ENCODE data around the gene CNNM4.
"Not testable (repeated sequence)": the region's sequence is repeated elsewhere in the genome, so short reads cannot be mapped to it uniquely, and the experiment has no call there.

The CNNM4 gene

DNA sequence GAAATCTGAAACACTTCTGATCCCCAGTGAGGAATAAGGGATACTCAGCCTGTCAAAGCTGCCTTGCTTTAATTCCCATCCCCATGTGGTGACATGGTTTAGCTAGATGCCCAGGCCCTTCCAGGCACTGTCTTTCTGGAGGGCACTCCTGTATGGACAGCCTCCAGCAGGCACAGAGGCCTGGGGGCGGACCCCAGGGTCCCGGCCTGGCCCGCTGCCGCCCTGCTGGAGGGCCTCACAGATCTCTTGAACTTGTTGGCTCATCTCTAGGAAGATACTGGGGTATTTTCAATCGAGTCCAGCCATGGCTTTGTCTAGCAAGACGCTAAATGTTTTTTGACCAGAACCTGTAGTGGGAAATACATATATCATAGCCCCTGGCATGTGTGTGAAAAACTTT, 34.4 kb downstream of the CNNM4 start:
- no peak for DNase-seq

DNA sequence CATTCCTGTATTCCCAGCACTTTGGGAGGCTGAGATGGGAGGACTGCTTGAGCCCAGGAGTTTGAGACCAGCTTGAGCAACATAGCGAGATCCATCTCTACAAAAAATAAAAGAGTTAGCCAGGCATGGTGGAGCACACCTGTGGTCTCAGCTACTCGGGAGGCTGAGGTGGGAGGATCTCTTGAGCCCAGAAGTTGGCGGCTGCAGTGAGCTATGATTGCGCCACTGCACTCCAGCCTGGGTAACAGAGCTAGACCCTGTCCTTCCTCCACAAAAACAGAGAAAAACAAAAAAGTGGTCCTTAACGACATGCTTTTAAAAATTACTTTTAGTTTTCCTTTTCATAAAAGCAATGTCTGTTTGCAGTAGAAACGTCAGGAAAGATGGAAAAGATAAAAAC, 35.8 kb downstream of the CNNM4 start:
- not testable (repeated sequence) for DNase-seq

DNA sequence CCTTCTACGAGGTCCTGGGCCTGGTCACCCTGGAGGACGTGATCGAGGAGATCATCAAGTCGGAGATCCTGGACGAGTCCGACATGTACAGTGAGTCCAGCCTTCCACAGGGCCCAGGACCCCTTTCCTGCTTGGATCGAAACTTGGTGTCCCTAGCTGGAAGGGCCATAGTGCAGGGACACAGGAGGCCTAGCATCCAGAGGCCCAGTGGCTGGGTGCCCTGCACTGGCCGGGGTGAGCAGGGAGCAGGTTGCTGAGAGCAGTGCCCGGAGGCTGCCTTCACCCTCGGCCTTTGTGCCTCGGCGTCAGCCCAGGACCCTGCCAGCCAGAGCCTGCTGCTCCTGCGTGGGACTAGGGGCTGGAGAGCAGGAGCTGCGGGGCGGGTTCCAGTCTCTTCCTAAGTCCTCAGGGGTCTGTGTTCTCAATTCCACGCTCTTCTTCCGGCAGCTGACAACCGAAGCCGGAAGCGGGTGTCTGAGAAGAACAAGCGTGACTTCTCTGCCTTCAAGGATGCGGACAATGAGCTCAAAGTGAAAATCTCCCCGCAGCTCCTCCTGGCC, 36.4 kb downstream of the CNNM4 start:
- DNase-seq = no peak

DNA sequence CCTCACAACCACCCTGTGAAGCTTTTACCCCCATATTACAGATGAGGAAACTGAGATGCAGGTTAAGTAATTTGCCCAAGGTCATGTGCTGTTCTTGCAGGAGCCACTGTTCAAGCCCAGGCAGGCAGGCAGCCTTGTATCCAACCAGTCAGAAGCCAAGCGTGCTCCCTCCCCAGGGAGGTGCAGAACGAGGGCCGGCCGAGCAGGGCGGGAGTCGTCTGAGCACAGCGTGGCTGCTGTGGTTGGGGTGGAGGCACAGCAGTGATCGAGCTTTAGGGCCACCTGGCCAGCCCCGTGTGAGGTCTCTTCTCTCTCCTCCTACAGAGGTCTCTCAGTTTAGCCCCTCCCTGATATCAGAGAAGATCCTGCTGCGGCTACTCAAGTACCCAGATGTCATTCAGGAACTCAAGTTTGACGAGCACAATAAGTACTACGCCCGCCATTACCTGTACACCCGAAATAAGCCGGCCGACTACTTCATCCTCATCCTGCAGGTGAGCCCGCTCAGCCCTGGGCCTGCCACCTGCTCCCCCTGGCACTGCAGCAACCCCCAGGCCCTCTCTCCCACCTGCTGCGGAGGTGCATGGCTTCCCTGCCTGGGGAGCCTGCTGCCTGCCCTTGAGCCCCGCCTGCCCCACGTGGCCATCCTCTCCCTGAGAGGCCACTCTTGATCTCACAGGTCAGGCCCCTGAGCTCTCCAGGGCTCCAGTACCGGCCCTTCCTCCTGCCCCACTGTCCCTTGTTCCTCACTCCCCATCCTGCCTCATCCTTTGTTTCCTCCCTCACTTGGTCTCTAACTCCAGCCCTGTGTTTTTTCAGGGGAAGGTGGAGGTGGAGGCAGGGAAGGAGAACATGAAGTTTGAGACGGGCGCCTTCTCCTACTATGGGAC, 38.3 kb downstream of the CNNM4 start:
- no peak for DNase-seq

DNA sequence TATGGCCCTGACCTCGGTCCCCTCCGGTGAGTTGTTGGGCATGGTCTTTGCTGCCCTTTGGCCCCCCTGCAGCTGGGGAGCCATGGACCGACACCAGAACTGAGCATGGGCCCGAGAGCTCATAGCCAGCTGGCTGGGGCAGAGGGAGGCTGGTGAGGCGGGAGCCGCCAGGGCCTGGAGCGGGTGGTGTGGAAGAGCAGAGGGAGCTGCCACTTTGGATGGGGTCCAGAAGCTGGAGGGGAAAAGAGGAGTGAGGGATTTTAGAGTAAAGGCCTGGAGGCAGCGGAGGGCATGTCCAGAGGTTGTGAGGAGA, 38.9 kb downstream of the CNNM4 start:
- DNase-seq = no peak

DNA sequence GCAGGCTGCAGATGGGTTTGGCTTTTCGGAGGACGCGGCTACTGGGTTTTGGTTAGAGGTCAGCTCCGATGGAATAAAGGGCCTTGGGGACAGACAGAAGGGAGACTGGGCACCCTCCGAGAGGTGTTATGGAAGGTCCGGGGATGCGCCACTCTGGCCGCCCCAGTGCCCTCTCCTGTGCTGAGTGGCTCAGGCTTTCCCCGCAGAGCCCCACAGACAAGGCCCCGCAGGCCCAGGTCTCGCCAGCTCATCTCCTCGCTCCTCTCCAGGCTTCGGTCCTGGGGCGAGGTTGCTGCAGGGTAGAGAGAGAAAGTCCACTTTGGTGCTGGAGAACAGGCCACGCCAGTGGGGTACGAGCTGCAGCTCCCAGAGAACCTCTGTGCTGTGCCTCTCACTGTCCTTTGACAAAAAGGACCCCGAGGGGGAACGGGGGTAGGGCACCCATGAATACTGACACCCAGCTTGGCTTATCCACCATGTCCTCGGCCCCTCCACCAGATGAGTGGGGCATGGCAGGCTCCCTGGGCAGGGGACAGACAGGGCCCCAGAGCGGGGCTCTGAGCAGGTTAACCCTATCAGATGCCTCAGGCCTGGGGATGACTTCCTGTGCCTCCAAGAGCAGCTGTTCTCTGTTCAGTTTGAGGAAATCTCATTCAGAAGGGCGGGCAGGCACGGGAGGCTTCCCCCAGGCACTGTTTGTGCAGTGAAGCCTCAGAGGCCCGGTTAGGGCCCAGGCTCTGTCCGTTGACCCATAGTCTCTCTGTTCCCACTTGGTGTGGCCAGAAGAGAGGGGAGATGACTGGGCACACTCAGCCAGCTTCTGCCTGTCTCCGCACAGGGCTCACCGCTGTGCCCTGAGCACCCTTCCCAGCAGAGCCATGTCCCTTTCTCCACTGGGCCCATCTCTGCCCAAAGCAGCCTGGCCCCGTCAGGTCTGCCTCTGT, 39.6 kb downstream of the CNNM4 start:
- no peak for DNase-seq

DNA sequence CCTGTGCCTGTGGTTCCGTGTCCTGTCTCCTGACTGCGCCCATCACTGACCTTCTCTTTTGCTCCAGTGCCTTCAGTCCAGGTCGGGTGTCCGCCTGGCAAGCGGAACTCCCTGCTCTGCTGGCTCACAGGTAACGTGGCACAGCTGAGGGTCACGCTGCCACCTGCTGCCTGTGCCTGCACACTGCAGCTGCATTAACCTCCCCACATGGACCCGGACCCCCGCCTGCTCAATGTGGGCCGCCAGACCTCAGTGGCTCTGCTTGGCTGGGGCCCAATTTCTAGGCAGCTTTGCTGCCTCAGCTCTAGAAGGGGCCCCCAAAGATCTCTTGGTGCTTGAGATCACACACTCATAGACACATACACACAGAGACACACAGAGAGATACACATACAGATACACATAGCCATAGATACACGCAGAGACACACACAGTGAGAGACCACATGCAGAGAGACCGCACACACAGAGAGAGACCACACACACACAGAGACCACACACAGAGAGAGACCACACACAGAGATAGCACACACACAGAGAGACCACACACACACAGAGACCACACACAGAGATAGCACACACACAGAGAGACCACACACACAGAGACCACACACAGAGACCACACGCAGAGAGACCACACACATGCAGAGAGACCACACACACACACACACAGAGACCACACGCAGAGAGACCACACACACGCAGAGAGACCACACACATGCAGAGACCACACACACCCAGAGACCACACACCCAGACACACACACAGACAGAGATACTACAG, 40.5 kb downstream of the CNNM4 start:
- peak; percentile 12 for DNase-seq

DNA sequence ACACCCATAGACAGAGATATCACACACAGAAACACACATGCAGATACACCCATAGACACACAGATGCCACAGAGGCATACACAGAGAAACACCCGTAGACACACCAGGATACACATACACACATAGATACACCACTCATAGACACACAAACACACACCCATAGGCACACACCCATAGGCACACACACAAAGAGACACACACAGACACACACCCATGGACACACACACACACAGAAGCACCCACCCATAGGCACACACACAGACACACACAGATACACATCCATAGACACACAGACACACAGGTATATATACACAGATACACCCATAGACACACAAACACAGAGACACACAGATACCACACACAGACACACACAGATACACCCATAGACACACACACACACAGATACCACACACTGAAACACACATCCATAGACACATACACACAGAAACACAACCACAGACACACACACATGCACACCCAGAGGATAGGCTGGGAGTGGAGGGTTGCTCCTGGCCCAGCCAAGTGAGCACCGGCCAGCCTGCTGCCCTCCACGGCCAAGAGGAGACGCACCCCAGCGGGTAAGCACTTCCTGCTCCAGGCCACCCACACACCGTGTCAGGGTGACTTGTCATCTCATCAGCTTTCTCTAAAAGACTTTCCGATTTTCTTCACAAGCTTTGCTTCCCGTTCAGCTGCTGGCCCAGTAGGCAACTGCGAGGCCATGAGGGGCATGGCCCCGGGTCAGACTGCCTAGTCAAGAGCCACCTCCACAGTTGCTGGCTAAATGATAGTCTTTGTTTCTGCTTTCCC, 41.3 kb downstream of the CNNM4 start:
- no peak for DNase-seq

DNA sequence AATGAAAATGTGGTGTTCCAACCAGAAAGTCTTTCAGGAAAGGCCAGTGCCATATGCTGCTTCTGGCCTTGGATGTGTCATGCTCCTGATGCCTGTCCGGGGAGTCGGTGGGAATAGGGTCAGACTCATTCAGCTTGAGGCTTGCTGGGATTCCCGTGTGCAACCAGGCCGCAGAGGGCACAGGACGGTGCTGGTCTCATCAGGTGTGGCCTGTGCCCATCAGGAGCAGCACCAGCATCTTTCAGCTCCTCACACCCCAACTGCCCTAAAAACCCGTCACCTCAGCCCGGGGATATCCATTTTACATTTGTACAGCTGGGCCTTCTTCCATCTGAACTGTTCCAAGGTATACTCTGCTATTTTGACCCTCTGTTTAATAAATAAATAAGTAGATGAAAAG, 42.0 kb downstream of the CNNM4 start:
- DNase-seq = no peak

DNA sequence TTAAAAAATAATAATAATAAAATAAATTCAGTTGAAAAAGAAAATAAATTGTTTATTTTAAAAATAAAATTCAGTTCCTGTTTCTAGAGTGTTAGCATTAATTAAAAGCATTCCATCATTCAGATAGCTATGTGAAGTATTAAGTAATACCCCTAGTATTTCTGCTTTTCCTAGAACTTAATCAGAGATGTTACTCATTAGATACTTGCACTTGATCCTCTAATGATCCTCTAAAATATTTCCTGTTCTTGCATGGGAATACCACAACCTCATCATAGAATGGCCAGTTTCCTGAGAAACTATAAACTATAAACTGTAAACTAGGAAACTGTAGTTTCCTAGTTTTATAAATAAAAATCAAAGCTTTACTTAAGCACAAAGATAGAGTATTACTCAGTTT, 44.3 kb downstream of the CNNM4 start:
- no peak for DNase-seq

DNA sequence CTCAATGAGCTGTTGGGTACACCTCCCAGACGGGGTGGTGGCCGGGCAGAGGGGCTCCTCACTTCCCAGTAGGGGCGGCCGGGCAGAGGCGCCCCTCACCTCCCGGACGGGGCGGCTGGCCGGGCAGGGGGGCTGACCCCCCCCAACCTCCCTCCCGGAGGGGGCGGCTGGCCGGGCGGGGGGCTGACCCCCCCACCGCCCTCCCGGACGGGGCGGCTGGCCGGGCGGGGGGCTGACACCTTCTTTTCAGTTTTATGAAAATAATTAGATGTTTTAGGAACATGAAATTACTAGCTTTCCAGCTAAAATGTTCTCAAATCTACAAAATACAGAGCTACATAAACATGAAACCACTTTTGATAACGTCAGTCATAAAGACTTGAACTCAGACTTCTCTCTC, 45.2 kb downstream of the CNNM4 start:
- DNase-seq = not testable (repeated sequence)

DNA sequence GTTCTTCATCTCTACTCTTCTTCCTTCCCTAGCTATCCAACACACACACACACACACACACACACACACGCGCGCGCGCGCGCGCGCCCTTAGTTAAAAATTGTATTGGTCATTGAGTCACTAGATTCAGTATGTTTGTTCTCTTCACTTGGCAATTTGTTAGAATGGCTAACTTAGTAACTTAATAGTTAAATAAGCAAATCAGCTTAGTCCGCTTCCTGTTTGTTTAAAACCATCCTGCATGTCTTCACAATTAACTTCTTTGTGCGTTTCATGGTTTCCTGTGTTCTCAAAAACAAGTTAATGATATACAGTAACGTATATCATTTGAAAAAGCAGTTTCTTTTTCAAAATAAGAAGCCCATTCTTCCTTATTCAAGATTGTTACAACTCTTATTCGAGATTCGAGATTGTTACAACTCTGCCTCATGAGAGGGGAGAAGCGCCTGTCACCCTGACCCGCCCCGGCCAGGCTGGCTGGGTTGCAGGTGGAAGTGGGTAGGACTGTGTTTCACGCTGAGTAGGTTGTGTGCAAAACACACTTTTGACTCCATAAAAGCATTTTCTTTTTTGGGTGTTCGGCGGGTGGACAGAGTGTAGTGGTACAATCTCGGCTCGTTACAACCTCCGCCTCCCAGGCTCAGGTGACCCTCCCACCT, 45.9 kb downstream of the CNNM4 start:
- no peak for DNase-seq

DNA sequence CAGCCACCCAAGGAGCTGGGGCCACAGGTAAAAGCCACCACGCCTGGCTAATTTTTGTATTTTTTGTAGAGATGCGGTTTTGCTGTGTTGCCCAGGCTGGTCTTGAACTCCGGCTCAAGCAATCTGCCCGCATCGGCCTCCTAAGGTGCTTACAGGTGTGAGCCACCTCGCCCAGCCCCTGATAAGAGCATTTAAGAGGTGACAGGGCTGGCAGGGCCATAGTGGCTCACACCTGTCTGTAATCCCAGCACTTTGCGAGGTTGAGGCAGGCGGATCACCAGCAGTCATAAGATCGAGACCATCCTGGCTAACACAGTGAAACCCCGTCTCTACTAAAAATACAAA, 46.4 kb downstream of the CNNM4 start:
- no peak for DNase-seq

DNA sequence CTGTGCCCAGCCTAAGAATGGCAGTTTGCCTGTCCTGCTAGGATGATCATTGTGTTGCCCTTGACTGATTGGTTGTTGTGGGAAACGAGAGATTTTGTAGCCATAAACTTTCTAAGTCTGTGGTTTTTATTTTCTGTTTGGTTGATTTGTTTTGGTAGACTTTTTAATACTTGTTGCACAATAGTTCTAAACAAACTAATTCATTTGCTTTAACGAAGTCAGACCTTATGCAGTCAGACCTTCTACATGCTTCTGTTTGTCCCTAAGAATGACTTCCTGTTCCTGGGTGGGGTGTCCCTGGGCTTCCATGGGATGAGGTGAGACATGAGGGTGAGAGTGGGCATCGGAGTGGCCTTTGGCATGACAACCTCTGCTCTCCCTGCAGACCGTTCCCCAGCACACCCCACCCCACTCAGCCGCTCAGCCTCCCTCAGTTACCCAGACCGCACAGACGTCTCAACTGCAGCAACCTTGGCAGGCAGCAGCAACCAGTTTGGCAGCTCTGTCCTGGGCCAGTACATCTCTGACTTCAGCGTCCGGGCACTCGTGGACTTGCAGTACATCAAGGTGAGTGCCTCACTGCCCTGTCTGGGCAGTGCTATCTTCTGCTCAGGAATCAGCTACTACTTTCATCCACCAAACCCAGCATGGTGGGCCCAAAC, 47.6 kb downstream of the CNNM4 start:
- DNase-seq = no peak

DNA sequence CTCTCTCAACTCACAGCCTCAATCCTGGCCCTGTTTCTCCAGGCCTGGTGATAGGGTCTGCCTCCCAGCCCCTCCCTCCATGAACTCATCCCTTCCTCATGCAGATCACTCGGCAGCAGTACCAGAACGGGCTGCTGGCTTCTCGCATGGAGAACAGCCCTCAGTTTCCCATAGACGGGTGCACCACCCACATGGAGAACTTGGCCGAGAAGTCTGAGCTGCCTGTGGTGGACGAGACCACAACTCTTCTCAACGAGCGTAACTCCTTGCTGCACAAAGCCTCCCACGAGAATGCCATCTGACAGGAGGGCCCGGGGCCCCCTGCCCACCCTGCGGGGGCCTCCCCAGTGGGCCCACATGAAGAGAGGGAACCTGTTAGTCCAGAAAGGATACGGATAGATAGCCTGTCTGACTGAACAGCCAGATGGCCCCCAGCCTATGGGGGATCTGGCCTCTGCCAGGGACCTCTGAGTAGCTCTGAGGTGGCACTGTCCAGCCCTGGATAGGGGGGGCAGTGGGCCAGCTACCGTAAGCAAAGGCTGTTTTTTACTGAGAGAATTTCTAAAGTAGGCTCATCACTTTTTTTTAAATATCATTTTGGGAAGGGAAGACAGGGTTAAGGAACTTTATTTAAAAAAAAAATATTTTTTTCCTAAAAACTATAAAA, 48.6 kb downstream of the CNNM4 start:
- no peak for DNase-seq

DNA sequence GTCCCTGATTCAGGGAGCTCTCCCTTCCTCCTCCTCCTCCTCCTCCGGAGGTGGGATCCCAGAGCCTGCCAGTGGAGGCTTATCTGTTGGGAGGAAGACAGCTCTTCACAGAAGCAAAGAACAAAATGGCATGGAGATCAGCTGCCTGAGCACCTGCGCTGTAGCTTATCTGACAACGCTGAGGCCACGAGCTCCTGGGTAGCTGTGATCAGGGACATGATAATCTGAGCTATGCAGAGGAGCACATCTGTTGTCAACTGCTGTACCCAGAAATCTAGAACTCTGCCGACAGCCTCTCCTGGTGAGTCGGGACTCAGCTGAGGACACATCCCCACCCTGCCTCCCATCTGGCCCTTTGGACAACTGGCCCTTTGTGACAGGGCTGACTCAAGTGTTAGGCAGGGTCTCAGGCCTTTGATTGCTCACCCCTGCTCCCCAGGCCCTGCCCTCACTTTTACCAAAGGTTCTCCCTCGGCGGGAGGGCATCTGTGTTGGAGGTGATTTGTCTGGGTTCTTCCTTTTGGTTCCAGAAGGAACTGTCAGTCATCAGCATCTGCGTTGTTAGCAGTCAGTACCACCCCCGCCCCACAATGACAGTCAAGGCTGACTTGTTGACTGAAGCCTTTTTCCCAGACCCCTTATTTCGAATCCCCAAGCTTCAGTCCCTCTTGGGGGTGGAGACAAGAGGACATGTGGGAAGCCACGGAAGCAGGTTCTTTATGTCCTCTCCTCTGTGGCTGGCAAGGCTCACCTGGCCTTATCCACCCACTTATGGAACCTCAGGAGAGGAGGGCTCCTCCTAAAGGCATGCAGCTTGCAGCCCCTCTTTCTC, 49.5 kb downstream of the CNNM4 start:
- no peak for DNase-seq

DNA sequence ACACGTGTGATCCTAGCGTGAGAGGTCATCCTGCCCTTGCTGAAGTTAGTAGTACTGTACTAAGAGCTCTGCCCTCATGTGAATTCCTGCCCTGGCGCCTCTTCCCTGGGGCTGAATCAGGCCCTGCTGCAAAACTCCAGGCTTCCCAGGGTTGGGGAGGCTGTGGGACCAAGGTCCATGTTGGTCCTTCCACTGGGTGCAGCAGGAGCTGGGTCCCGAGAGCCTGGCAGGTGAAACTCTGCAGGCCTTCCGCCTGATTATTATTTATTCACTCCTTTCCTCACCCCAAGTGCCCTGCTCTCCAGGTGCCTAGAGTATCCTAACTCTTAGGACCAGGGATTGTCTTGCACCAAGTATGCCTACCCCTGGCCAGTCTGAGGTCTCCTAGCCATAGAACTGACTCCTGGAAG, 50.1 kb downstream of the CNNM4 start:
- DNase-seq = no peak

DNA sequence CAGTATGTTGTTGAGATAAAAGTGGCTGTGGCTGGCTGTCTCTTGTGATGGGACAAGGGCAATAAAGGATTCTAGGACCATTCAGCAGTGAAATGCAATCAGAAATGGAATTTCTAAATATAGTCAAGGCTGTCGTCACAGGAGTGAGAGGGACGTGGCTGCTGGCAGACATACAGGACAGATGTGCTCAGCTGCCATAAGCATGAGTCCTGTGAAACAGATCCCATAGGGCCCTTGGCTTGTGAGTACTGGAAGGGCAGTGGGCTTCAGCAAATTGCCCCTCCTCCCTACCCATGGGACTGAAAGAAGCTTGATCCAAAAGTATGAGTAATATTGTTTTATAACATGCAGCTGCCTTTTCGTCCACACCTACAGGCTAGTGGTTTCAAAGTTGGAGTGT, 51.2 kb downstream of the CNNM4 start:
- DNase-seq = no peak

DNA sequence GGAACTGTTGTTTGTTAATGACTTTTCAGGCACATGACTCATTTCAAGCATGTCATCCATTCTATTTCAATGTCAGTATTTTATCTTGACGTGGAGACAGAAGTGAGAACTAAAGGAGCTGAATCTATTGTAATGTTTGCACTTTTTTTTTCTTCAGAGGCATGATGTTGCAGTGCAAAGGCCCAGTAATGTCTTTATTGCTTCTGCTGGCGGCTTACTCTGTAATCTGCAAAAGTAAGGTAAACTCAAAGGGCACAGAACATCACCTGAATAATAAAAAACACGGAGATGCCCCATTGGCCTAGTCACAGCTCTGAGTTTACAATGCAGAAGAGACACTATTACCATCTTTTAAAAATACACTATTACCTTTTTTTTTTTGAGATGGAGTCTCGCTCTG, 53.0 kb downstream of the CNNM4 start:
- DNase-seq = no peak
